NT2/D1 (cell line): ENCODE results near the gene RIMKLB.

Experiments
- DNase-seq: peaks from one replicate; pipeline ENCODE4 v3.0.0-alpha.2; 2011; ENCODE audit warnings: low read depth, low spot score
- H3K27me3 ChIP-seq: 2 replicates; pipeline ENCODE4 v1.6.0; 2011; ENCODE audit warnings: mild to moderate bottlenecking; ENCODE audit not compliant: insufficient read length, insufficient read depth
- H3K36me3 ChIP-seq: 2 replicates; pipeline ENCODE4 v1.6.1; 2011; ENCODE audit warnings: mild to moderate bottlenecking, low read length, mixed read lengths; ENCODE audit not compliant: insufficient read depth, insufficient read length
- H3K4me1 ChIP-seq: 2 replicates; pipeline ENCODE4 v1.5.1; 2011; ENCODE audit not compliant: insufficient read depth, insufficient read length
- H3K4me3 ChIP-seq: 2 replicates; pipeline ENCODE4 v1.5.1; 2011; ENCODE audit warnings: low read depth; ENCODE audit not compliant: insufficient read length
- H3K9ac ChIP-seq: 2 replicates; pipeline ENCODE4 v1.6.0; 2011; ENCODE audit warnings: low read depth; ENCODE audit not compliant: insufficient read length
- H3K9me3 ChIP-seq: 2 replicates; pipeline ENCODE4 v1.5.1; 2011; ENCODE audit warnings: mild to moderate bottlenecking, low read length; ENCODE audit not compliant: insufficient read depth
- SUZ12 ChIP-seq: IDR thresholded peaks from 2 replicates; pipeline ENCODE4 v1.6.1; 2011; ENCODE audit not compliant: insufficient read length, insufficient read depth; ENCODE audit errors: extremely low read depth
- YY1 ChIP-seq: IDR thresholded peaks from 2 replicates; pipeline ENCODE4 v1.6.1; 2011; ENCODE audit not compliant: insufficient read length, insufficient read depth
- ZNF274 ChIP-seq: IDR thresholded peaks from 2 replicates; pipeline ENCODE4 v1.6.1; 2011; ENCODE audit warnings: mild to moderate bottlenecking, low read depth, low read length

Gene RIMKLB

DNA sequence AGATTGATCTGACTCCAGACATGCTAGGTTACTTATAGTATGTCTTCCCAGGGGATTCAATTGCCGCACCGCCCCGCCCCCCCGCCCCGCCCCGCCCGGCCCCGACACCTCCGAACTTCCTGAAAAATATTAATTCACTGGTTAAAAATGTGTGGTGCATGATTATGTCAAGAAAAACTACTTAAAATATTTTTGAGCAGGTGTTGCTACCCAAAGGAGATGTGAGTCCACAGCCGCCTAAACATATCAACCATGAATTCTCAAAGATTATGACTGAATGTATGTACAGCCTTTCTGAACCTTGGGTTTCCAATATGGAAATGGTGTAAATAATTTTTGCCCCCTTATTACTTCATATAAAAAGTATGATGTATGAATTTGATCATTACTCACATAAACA is 2.7 kb upstream of the RIMKLB start:
- TF ChIP-seq SUZ12 (no peak), ZNF274 (no peak), YY1 (no peak)
- Histone ChIP-seq H3K9ac (no peak overlapping the region), H3K4me1 (peaks cover 5% of the 10 kb centered on the region), H3K27me3 (no peaks in the 10 kb centered on the region), H3K4me3 (no peak overlapping the region), H3K9me3 (no peaks in the 10 kb centered on the region), H3K36me3 (peaks cover 3% of the 10 kb centered on the region)
- no peak for DNase-seq

- Histone ChIP-seq H3K9me3 (no peaks in the 10 kb centered on the region), H3K36me3 (peaks cover 16% of the 10 kb centered on the region), H3K9ac (peak overlapping the region; percentile 76), H3K4me1 (peaks cover 2% of the 10 kb centered on the region), H3K4me3 (peak overlapping the region; percentile 94), H3K27me3 (no peaks in the 10 kb centered on the region)
- no peak for DNase-seq
- TF ChIP-seq YY1 (no peak), SUZ12 (no peak), ZNF274 (no peak)
These were observed 1.2 kb upstream of the RIMKLB start for GRCh38 chr12:8696442-8697090.

GRCh38 chr12:8697120-8697475 is 693 bp upstream of the RIMKLB start:
- H3K4me1 ChIP-seq: peaks cover 2% of the 10 kb centered on the region
- no peak for DNase-seq

GRCh38 chr12:8698132-8698851 is 501 bp downstream of the RIMKLB start:
- Histone ChIP-seq H3K36me3 (peaks cover 21% of the 10 kb centered on the region), H3K4me3 (peak overlapping the region; percentile 94), H3K4me1 (no peaks in the 10 kb centered on the region), H3K9ac (peak overlapping the region; percentile 96), H3K27me3 (no peaks in the 10 kb centered on the region), H3K9me3 (no peaks in the 10 kb centered on the region)
- TF ChIP-seq ZNF274 (no peak), SUZ12 (no peak), YY1 (no peak)
- peak; percentile 87 for DNase-seq

More at GRCh38 chr12:8697120-8697475, 693 bp upstream of the RIMKLB start:
- H3K4me3 ChIP-seq: peak overlapping the region; percentile 94
- no peaks in the 10 kb centered on the region for H3K9me3 ChIP-seq
- H3K27me3 ChIP-seq: no peaks in the 10 kb centered on the region
- TF ChIP-seq SUZ12: no peak
- TF ChIP-seq YY1: no peak
- TF ChIP-seq ZNF274: no peak
- peaks cover 18% of the 10 kb centered on the region for H3K36me3 ChIP-seq
- peak overlapping the region; percentile 76 for H3K9ac ChIP-seq

DNA sequence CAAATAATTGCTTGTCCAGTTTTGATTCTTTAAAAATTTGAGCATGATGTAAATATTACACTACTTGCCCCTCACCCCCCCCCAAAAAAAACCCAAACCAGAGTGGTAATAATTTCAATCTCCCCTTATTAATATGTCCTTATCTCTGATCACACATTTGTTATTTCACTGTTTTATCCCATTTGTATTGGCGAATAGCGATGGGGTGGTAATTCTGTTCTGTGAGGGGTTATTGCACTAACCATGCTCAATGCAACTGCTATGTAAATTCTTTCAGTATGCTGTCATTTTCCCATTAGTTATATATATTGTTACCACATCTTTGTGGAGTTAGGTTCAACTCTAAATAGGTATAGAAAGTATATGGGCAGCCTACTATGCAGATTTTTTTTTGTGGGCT is 1.1 kb downstream of the RIMKLB start:
- peak overlapping the region; percentile 96 for H3K9ac ChIP-seq
- no peaks in the 10 kb centered on the region for H3K27me3 ChIP-seq
- no peaks in the 10 kb centered on the region for H3K9me3 ChIP-seq
- TF ChIP-seq ZNF274: no peak
- no peak for TF ChIP-seq YY1
- no peak for TF ChIP-seq SUZ12
- H3K4me1 ChIP-seq: no peaks in the 10 kb centered on the region
- peaks cover 27% of the 10 kb centered on the region for H3K36me3 ChIP-seq
- no peak for DNase-seq
- peak overlapping the region; percentile 94 for H3K4me3 ChIP-seq

DNA sequence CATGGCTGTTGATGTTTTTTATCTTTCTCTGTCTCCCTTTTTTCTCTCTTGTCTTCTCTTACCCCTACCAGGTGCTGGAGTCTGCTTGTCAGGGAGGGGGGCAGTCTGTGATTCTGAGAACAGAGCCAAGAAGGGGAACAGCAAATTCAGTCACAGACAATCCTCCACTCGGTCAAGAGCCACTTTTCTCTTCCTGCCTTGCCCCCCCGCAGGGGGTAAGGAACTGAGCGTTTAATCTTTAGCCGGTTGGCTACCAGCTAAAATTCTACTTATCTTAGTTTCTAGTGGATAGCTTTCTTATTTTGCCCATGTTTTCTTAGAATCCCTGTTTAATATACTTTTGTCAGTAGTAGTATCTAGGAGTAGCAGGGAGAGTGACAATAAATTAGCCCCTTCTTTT is 1.9 kb downstream of the RIMKLB start:
- no peak for DNase-seq
- TF ChIP-seq YY1 (no peak), ZNF274 (no peak), SUZ12 (no peak)
- H3K36me3 ChIP-seq: peaks cover 33% of the 10 kb centered on the region
- H3K27me3 ChIP-seq: no peaks in the 10 kb centered on the region
- H3K4me3 ChIP-seq: peak overlapping the region; percentile 94
- H3K9me3 ChIP-seq: no peaks in the 10 kb centered on the region
- H3K9ac ChIP-seq: peak overlapping the region; percentile 27
- H3K4me1 ChIP-seq: no peaks in the 10 kb centered on the region

GRCh38 chr12:8701046-8701660 is 3.4 kb downstream of the RIMKLB start:
- peaks cover 42% of the 10 kb centered on the region for H3K36me3 ChIP-seq
- DNase-seq: no peak
- TF ChIP-seq YY1: no peak
- no peak for TF ChIP-seq SUZ12
- no peak for TF ChIP-seq ZNF274

More at GRCh38 chr12:8701046-8701660, 3.4 kb downstream of the RIMKLB start:
- Histone ChIP-seq H3K9me3 (no peaks in the 10 kb centered on the region), H3K27me3 (no peaks in the 10 kb centered on the region), H3K4me1 (no peaks in the 10 kb centered on the region), H3K4me3 (no peak overlapping the region), H3K9ac (no peak overlapping the region)
